Measurements from ENCODE around the gene OPCML.

DNA sequence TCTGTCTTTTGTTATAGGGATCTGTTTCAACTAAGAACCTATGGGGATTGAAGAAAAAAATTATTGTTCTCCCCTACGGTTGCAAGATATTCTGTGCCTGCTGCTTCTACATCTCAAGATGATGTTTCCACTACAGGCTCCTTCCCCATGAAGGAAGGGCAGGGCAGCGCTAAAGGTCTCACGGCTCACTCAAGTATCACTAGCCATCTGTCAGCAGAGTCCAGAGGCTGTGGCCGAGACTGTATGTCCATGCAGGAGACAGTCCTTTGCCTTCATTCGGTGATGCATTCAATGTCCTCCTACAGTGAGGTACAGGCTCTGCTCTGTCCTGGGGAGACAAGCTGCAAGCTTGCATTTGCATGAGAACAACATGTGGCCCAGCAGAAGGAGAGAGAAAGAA is 518.0 kb downstream of the OPCML start:
- TF ChIP-seq, protein P1, sequence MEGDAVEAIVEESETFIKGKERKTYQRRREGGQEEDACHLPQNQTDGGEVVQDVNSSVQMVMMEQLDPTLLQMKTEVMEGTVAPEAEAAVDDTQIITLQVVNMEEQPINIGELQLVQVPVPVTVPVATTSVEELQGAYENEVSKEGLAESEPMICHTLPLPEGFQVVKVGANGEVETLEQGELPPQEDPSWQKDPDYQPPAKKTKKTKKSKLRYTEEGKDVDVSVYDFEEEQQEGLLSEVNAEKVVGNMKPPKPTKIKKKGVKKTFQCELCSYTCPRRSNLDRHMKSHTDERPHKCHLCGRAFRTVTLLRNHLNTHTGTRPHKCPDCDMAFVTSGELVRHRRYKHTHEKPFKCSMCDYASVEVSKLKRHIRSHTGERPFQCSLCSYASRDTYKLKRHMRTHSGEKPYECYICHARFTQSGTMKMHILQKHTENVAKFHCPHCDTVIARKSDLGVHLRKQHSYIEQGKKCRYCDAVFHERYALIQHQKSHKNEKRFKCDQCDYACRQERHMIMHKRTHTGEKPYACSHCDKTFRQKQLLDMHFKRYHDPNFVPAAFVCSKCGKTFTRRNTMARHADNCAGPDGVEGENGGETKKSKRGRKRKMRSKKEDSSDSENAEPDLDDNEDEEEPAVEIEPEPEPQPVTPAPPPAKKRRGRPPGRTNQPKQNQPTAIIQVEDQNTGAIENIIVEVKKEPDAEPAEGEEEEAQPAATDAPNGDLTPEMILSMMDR (IDR thresholded peaks at IDR 0.05; ENCODE audit: low read depth, low read length, poor library complexity, severe bottlenecking): no peak
- no peak for TF ChIP-seq EZH2phosphoT487 (IDR thresholded peaks at IDR 0.05; ENCODE audit: borderline replicate concordance, low read length)

Data from DOHH2 (cell line).